ENCODE results near the gene ZKSCAN8. TPM values are rescaled to one million over a fixed set of nuclear protein-coding genes. Genes with fewer than 3 reads are reported as not detected.

The ZKSCAN8 gene
- total RNA-seq, 1 experiment from 2014 or later = 25.4 TPM

DNA sequence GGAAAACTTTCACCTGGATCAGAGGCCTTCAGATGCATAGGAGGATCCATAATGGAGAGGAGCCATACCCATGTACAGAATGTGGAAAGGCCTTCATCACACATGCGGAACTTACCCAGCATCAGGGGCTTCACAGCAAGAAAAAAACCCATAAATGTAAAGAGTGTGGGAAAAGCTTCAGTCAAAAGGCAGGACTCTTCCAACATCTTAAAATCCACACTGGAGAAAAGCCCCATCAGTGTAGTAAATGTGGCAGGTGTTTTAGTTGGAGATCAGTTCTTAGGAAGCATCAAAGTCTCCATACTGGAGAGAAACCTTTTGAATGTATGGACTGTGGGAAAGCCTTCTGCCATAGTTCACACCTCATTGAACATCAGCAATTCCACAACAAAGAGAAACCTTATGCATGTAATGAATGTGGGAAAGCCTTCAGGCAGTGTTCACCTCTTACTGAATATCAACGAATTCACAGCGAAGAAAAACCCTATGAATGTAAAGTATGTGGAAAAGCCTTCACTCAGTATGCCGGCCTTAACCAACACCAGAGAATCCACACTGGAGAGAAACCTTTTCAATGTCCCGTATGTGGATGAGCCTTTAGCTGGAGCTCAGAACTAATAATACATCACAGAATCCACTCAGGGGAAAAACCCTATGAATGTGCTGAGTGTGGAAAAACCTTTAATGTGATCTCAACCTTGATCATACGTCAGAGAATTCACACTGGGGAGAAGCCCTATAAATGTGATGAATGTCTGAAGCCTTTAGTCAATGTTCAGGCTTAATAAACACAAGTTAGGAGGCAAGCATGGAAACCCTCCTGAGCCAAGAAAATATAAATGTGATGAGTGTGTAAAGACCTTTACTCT is 46.7 kb downstream of the ZKSCAN8 start:
- Histone ChIP-seq H2BK20ac (ENCODE audit: low read depth, low read length, poor library complexity, severe bottlenecking) (no peak overlapping the region), H3K23me2 (ENCODE audit: insufficient read length, low read depth, low read length, poor library complexity, severe bottlenecking) (no peaks in the 10 kb centered on the region), H3K27ac (ENCODE audit: insufficient read length, low read depth, low read length) (no peak overlapping the region), H2BK15ac (ENCODE audit: low read depth, low read length) (no peak overlapping the region), H3K4ac (ENCODE audit: low read depth, low read length) (no peak overlapping the region), H4K91ac (ENCODE audit: insufficient read length, low read depth, low read length) (no peak overlapping the region), H3K9me3 (ENCODE audit: control insufficient read depth, low read depth, low read length) (peaks cover 22% of the 10 kb centered on the region), H2BK12ac (ENCODE audit: insufficient read length, low read depth, low read length) (no peak overlapping the region), H2AK5ac (ENCODE audit: insufficient read length, low read length) (no peak overlapping the region), H3K79me1 (ENCODE audit: insufficient read depth, low read depth, low read length, poor library complexity, severe bottlenecking) (no peaks in the 10 kb centered on the region), H3K27me3 (ENCODE audit: insufficient read depth, low read length) (no peaks in the 10 kb centered on the region), H2AFZ (ENCODE audit: low read length) (no peak overlapping the region), H3T11ph (ENCODE audit: low read length) (no peak overlapping the region), H3K79me2 (ENCODE audit: insufficient read depth, low read length) (no peaks in the 10 kb centered on the region), H3K4me1 (ENCODE audit: insufficient read depth, low read length) (no peaks in the 10 kb centered on the region), H2BK5ac (ENCODE audit: insufficient read length, low read length) (no peak overlapping the region), H3K9ac (ENCODE audit: extremely low read depth, insufficient read length, low read length) (no peak overlapping the region), H3K56ac (ENCODE audit: insufficient read length, low read depth, low read length) (no peak overlapping the region), H4K5ac (ENCODE audit: insufficient read length, low read depth, low read length) (no peak overlapping the region), H3K14ac (ENCODE audit: insufficient read depth, low read length) (no peak overlapping the region), H4K20me1 (ENCODE audit: control insufficient read depth, insufficient read depth, insufficient read length) (no peaks in the 10 kb centered on the region), H2BK120ac (ENCODE audit: low read depth, low read length, poor library complexity, severe bottlenecking) (no peak overlapping the region), H3K4me2 (ENCODE audit: insufficient read depth, insufficient read length, low read length) (no peak overlapping the region), H4K8ac (replicated peaks; ENCODE audit: insufficient read length, low read depth, low read length) (no peak overlapping the region), H3K18ac (ENCODE audit: insufficient read length, low read depth, low read length) (no peak overlapping the region), H3K23ac (ENCODE audit: insufficient read length, low read depth, low read length) (no peak overlapping the region)
- Mint-ChIP-seq H3K27me3 (ENCODE audit: low read depth) (peaks cover 12% of the 10 kb centered on the region), H3K9me3 (peaks cover 63 to 67% of the 10 kb centered on the region in 2 experiments), H3K36me3 (ENCODE audit: insufficient read depth in 1 of 3, low read depth in 3 of 3) (peaks cover 0 to 13% (median 1%) of the 10 kb centered on the region in 3 experiments; a peak in 2 of 7 replicates), H3K4me3 (no peak overlapping the region), H3K27ac (no peak overlapping the region), H3K4me1 (no peaks in the 10 kb centered on the region)
- DNase-seq = no peak
- WGBS (ENCODE audit: extremely low coverage, insufficient read length, low lambda C conversion rate) = no CpG with 5 or more reads among the region's 6 CpGs
- TF ChIP-seq, protein P1, sequence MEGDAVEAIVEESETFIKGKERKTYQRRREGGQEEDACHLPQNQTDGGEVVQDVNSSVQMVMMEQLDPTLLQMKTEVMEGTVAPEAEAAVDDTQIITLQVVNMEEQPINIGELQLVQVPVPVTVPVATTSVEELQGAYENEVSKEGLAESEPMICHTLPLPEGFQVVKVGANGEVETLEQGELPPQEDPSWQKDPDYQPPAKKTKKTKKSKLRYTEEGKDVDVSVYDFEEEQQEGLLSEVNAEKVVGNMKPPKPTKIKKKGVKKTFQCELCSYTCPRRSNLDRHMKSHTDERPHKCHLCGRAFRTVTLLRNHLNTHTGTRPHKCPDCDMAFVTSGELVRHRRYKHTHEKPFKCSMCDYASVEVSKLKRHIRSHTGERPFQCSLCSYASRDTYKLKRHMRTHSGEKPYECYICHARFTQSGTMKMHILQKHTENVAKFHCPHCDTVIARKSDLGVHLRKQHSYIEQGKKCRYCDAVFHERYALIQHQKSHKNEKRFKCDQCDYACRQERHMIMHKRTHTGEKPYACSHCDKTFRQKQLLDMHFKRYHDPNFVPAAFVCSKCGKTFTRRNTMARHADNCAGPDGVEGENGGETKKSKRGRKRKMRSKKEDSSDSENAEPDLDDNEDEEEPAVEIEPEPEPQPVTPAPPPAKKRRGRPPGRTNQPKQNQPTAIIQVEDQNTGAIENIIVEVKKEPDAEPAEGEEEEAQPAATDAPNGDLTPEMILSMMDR (conservative IDR thresholded peaks at IDR 0.05) = no peak
